Loucy (cell line): Measurements from ENCODE around the gene ZFTA.

Experiments
- H2AFZ ChIP-seq: fragments of 200-600 bp; sonication (generic); 2 replicates; pipeline ENCODE4 v1.6.0; 2016; ENCODE audit warnings: antibody characterized with exemption, mild to moderate bottlenecking, low read length, moderate library complexity
- H3F3A ChIP-seq: fragments of 200-600 bp; 2 replicates; pipeline ENCODE4 v1.6.0; 2016; ENCODE audit warnings: antibody characterized with exemption, low read depth, mild to moderate bottlenecking
- H3K27me3 ChIP-seq: fragments of 200-600 bp; sonication (generic); 2 replicates; pipeline ENCODE4 v1.6.1; 2014; ENCODE audit warnings: low read length, mild to moderate bottlenecking; ENCODE audit not compliant: insufficient read depth, poor library complexity, severe bottlenecking
- H3K36me3 ChIP-seq: fragments of 200-600 bp; sonication (generic); 2 replicates; pipeline ENCODE4 v1.6.1; 2016; ENCODE audit warnings: low read length; ENCODE audit not compliant: insufficient read depth
- H3K4me1 ChIP-seq: fragments of 200-600 bp; sonication (generic); 2 replicates; pipeline ENCODE4 v1.5.1; 2014; ENCODE audit warnings: low read length, mild to moderate bottlenecking; ENCODE audit not compliant: insufficient read depth, poor library complexity, severe bottlenecking
- H3K4me2 ChIP-seq: fragments of 200-600 bp; sonication (generic); 2 replicates; pipeline ENCODE4 v1.6.0; 2014; ENCODE audit warnings: antibody characterized with exemption, low read length, low read depth, mild to moderate bottlenecking; ENCODE audit not compliant: poor library complexity, severe bottlenecking
- H3K4me3 ChIP-seq: fragments of 200-600 bp; sonication (generic); 2 replicates; pipeline ENCODE4 v1.5.1; 2014; ENCODE audit warnings: low read length, mild to moderate bottlenecking, mixed read lengths; ENCODE audit not compliant: poor library complexity, severe bottlenecking
- H3K79me2 ChIP-seq: fragments of 200-600 bp; sonication (generic); 2 replicates; pipeline ENCODE4 v1.6.1; 2014; ENCODE audit warnings: low read length; ENCODE audit not compliant: insufficient read depth
- H3K9ac ChIP-seq: fragments of 200-600 bp; sonication (generic); 2 replicates; pipeline ENCODE4 v1.6.0; 2014; ENCODE audit warnings: mild to moderate bottlenecking, low read depth, low read length, moderate library complexity; ENCODE audit not compliant: poor library complexity, severe bottlenecking
- H3K9me2 ChIP-seq: fragments of 200-600 bp; sonication (generic); replicated peaks from 2 replicates; pipeline ENCODE4 v1.6.1; 2016; ENCODE audit warnings: low read depth, low read length, mixed read lengths
- H3K9me3 ChIP-seq: fragments of 200-600 bp; sonication (generic); 2 replicates; pipeline ENCODE4 v1.6.1; 2014; ENCODE audit warnings: mild to moderate bottlenecking, antibody characterized with exemption, low read length, low read depth; ENCODE audit not compliant: insufficient read depth
- H4K20me1 ChIP-seq: fragments of 200-600 bp; sonication (generic); 2 replicates; pipeline ENCODE4 v1.6.0; 2014; ENCODE audit warnings: antibody characterized with exemption, low read length, mild to moderate bottlenecking; ENCODE audit not compliant: insufficient read depth, poor library complexity, severe bottlenecking
- EZH2phosphoT487 ChIP-seq: fragments of 200-600 bp; IDR thresholded peaks from 2 replicates; pipeline ENCODE4 v1.6.1; 2018; ENCODE audit warnings: antibody characterized with exemption, mild to moderate bottlenecking, moderate library complexity, borderline replicate concordance
- TF ChIP-seq, protein P1 (sequence below): fragments of 200-600 bp; sonication (generic); conservative IDR thresholded peaks from 2 replicates; pipeline ENCODE4 v1.5.1; 2014; ENCODE audit warnings: mild to moderate bottlenecking, antibody characterized with exemption, low read length

Gene ZFTA

DNA sequence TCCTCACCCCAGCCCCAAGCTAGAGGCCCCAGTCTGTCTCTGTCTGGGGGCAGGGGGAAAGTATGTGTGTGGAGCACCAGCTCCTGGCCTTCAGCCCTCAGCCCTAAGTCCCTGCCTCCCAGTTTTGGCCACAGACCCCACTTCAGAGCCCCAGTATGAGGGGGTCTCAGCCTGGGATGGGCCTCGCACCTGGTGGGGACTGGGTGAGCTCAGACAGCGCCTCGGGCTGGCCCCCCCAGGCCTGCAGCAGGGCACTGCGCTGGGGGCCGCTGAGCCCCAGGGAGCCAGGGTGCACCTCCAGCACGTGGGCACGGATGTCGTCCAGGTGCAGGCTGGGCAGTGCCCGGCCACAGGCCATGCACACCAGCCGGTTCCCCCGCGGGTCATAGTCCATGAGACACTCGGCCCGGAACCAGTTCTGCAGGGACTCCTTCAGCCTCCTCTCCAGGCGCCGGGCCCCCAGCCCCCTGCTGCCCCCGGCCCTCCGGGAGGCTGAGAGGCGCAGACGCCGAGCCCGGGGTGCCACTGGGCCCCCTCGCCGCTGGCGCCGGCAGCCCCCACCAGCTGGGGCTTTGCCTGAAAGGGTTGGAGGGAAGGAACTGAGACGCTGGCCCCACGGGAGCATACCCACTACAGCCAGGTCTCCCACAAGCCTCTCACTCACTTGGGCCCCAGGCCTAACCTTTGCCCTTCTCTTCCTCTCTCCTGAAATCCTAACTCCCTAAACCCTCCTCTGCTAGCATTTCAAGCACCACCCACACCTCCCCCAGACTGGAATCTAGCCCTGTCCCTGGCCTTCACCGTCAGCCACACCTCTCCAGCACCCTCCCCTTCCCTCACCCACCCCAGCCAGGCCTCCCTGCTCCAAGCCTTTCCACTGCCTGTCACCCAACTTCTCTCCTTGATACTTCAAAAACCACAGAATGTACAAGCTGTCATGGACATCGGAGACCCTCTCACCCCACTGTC is 3.6 kb downstream of the ZFTA start:
- TF ChIP-seq, protein P1, sequence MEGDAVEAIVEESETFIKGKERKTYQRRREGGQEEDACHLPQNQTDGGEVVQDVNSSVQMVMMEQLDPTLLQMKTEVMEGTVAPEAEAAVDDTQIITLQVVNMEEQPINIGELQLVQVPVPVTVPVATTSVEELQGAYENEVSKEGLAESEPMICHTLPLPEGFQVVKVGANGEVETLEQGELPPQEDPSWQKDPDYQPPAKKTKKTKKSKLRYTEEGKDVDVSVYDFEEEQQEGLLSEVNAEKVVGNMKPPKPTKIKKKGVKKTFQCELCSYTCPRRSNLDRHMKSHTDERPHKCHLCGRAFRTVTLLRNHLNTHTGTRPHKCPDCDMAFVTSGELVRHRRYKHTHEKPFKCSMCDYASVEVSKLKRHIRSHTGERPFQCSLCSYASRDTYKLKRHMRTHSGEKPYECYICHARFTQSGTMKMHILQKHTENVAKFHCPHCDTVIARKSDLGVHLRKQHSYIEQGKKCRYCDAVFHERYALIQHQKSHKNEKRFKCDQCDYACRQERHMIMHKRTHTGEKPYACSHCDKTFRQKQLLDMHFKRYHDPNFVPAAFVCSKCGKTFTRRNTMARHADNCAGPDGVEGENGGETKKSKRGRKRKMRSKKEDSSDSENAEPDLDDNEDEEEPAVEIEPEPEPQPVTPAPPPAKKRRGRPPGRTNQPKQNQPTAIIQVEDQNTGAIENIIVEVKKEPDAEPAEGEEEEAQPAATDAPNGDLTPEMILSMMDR, result no peak
- no peak for TF ChIP-seq EZH2phosphoT487
- peaks cover 36% of the 10 kb centered on the region for H3K4me1 ChIP-seq
- H3K9ac ChIP-seq, result no peak overlapping the region
- H4K20me1 ChIP-seq, result peaks cover 35% of the 10 kb centered on the region
- peaks cover 7% of the 10 kb centered on the region for H3K27me3 ChIP-seq
- no peaks in the 10 kb centered on the region for H3K9me2 ChIP-seq
- H3K4me3 ChIP-seq, result no peak overlapping the region
- H3K79me2 ChIP-seq, result peaks cover 28% of the 10 kb centered on the region
- no peak overlapping the region for H2AFZ ChIP-seq
- H3K36me3 ChIP-seq, result peaks cover 13% of the 10 kb centered on the region; the same call in 1 of the 2 replicates
- no peaks in the 10 kb centered on the region for H3F3A ChIP-seq
- H3K4me2 ChIP-seq, result peak overlapping the region; percentile 98
- no peaks in the 10 kb centered on the region for H3K9me3 ChIP-seq

DNA sequence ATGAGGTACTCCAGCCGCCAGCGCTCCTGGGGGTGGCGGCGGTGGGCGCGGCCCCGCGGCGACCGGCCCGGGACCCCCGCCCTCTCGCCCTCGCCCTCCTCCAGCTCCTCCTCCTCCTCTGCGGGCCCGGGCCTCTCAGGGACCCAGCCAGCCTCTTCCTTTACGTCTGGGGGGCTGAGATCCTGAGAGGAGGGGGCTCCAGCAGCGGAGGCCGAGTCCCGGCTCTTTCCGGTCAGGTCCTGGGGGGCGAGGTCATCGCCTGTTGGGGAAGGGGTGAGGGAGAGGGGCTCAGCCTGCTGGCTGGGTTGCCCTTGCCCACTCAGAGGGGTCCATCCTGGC is 4.3 kb downstream of the ZFTA start:
- H3K9me2 ChIP-seq, result no peaks in the 10 kb centered on the region
- no peak overlapping the region for H3K4me3 ChIP-seq

DNA sequence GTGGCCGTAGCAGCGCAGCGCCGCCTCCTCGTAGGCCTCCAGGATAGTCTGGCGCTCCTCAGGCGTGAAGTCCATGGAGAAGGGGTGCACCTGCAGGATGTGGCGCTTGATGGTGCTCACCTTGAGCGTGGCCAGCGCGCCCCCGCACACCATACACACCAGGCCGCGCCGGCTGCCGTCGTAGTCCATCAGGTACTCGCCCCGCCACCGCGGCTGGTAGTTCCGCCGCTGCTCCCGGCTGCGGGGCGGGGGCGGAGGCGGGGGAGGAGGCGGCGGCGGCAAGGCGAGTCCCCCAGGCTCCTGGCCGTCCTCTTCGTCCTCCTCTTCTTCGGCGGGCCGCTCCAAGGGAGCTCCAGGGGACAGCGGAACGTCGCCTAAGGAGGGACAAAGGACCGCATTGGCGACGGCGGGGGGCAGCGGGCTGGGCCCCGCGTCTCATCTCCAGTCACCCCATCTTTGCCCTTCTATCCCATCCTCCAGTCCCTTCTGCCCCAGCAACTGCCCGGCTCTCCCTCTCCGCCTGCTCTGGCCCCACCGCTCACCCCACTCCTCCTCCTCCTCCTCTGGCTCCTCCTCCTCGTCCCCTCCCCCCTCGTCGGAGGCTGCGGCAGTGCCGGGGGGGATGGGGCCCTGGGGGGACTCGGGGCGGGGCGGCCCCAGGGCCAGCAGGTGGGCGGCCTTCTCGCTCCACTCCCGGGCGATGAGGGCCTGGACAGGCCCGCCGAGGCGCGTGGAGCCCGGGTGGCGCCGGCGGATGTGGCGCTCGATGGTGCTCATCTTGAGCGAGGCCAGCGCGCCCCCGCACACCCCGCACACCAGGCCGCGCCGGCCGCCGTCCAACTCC is 4.9 kb downstream of the ZFTA start:
- no peaks in the 10 kb centered on the region for H3K9me3 ChIP-seq
- TF ChIP-seq, protein P1, result no peak
- TF ChIP-seq EZH2phosphoT487, result no peak
- peaks cover 22% of the 10 kb centered on the region; the same call in 1 of the 2 replicates for H3K36me3 ChIP-seq
- H3K4me2 ChIP-seq, result no peak overlapping the region
- H3F3A ChIP-seq, result no peaks in the 10 kb centered on the region
- H2AFZ ChIP-seq, result no peak overlapping the region
- peaks cover 28% of the 10 kb centered on the region for H3K79me2 ChIP-seq
- H4K20me1 ChIP-seq, result peaks cover 35% of the 10 kb centered on the region
- H3K9me2 ChIP-seq, result no peaks in the 10 kb centered on the region
- no peak overlapping the region for H3K4me3 ChIP-seq
- no peaks in the 10 kb centered on the region for H3K27me3 ChIP-seq
- H3K4me1 ChIP-seq, result peaks cover 27% of the 10 kb centered on the region
- no peak overlapping the region for H3K9ac ChIP-seq

More for the DNA sequence above, 4.3 kb downstream of the ZFTA start:
- Histone ChIP-seq H3K79me2 (peaks cover 28% of the 10 kb centered on the region), H3K9me3 (no peaks in the 10 kb centered on the region), H3K27me3 (peaks cover under 1% of the 10 kb centered on the region), H3K36me3 (peaks cover 17% of the 10 kb centered on the region; the same call in 1 of the 2 replicates), H3F3A (no peaks in the 10 kb centered on the region), H3K9ac (no peak overlapping the region), H4K20me1 (peaks cover 35% of the 10 kb centered on the region), H3K4me2 (no peak overlapping the region), H2AFZ (no peak overlapping the region), H3K4me1 (peaks cover 29% of the 10 kb centered on the region)
- TF ChIP-seq EZH2phosphoT487, result no peak
- TF ChIP-seq, protein P1, result no peak
